Neural cell (in vitro differentiated cells): ENCODE results near the gene CRYGN.

Experiments used
- EP300 ChIP-seq: fragments of 450-650 bp; conservative IDR thresholded peaks from 2 replicates; pipeline ENCODE4 v1.6.1; 2014; ENCODE audit warnings: antibody characterized with exemption, mild to moderate bottlenecking, moderate library complexity; ENCODE audit not compliant: poor library complexity, severe bottlenecking
- EZH2 ChIP-seq: fragments of 200-600, 300-800 bp; shearing (Covaris generic), sonication (generic); IDR thresholded peaks from 2 replicates; pipeline ENCODE4 v1.6.1; 2014; ENCODE audit warnings: antibody characterized with exemption, low read length, borderline replicate concordance, mild to moderate bottlenecking; ENCODE audit not compliant: insufficient read depth, poor library complexity, severe bottlenecking
- MXI1 ChIP-seq: fragments of 450-650 bp; conservative IDR thresholded peaks from 2 replicates; pipeline ENCODE4 v1.6.1; 2014; ENCODE audit warnings: antibody characterized with exemption, mild to moderate bottlenecking; ENCODE audit not compliant: poor library complexity, severe bottlenecking
- POLR2AphosphoS5 ChIP-seq: IDR thresholded peaks from 2 replicates; pipeline ENCODE4 v1.6.1; 2012
- SMC3 ChIP-seq: fragments of 450-650 bp; conservative IDR thresholded peaks from 2 replicates; pipeline ENCODE4 v1.6.1; 2014; ENCODE audit warnings: antibody characterized with exemption, mild to moderate bottlenecking, moderate library complexity; ENCODE audit not compliant: poor library complexity
- TAF1 ChIP-seq: IDR thresholded peaks from 2 replicates; pipeline ENCODE4 v1.6.1; 2012; ENCODE audit warnings: low read depth
- TF ChIP-seq, protein P1 (sequence below): fragments of 450-650 bp; IDR thresholded peaks from 2 replicates; pipeline ENCODE4 v1.5.1; 2014; ENCODE audit warnings: antibody characterized with exemption, mild to moderate bottlenecking, moderate library complexity; ENCODE audit not compliant: poor library complexity, severe bottlenecking
- TF ChIP-seq, protein P2 (sequence below): IDR thresholded peaks from 2 replicates; pipeline ENCODE4 v1.6.1; 2012; ENCODE audit warnings: borderline replicate concordance

DNA sequence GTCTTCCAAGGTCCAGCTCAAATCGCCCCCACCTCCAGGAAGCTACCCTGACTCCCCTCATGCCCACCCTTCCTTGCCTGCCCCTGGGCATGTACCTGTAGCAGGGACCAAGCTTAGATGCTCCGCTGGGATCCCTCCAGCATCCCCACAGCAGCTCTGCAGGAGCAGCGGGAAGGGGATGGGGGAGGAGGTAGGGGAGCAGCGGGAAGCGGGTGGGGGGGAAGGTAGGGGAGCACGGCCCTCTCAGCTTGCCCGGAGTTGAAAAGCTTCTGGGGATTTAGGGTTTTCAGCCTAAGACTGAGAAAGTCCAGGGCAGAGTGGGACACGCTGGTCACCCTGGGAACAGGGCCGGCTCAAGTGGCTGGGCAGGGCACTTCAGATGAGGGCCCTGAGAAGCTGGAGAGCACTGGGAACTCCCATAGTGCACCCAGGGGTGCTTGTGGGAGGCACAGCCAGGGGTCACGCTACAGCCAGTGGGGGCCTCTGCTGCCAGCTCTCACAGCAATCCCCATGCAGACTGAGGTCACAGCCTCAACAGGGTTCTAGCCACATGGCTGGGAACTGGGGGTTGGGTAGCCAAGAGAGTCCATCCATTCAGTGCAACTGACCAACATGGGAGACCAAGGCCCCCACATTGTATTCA, 43.5 kb downstream of the CRYGN start:
- TF ChIP-seq, protein P1, sequence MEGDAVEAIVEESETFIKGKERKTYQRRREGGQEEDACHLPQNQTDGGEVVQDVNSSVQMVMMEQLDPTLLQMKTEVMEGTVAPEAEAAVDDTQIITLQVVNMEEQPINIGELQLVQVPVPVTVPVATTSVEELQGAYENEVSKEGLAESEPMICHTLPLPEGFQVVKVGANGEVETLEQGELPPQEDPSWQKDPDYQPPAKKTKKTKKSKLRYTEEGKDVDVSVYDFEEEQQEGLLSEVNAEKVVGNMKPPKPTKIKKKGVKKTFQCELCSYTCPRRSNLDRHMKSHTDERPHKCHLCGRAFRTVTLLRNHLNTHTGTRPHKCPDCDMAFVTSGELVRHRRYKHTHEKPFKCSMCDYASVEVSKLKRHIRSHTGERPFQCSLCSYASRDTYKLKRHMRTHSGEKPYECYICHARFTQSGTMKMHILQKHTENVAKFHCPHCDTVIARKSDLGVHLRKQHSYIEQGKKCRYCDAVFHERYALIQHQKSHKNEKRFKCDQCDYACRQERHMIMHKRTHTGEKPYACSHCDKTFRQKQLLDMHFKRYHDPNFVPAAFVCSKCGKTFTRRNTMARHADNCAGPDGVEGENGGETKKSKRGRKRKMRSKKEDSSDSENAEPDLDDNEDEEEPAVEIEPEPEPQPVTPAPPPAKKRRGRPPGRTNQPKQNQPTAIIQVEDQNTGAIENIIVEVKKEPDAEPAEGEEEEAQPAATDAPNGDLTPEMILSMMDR: no peak
- no peak for TF ChIP-seq TAF1
- no peak for TF ChIP-seq MXI1
- no peak for TF ChIP-seq EZH2
- TF ChIP-seq, protein P2, sequence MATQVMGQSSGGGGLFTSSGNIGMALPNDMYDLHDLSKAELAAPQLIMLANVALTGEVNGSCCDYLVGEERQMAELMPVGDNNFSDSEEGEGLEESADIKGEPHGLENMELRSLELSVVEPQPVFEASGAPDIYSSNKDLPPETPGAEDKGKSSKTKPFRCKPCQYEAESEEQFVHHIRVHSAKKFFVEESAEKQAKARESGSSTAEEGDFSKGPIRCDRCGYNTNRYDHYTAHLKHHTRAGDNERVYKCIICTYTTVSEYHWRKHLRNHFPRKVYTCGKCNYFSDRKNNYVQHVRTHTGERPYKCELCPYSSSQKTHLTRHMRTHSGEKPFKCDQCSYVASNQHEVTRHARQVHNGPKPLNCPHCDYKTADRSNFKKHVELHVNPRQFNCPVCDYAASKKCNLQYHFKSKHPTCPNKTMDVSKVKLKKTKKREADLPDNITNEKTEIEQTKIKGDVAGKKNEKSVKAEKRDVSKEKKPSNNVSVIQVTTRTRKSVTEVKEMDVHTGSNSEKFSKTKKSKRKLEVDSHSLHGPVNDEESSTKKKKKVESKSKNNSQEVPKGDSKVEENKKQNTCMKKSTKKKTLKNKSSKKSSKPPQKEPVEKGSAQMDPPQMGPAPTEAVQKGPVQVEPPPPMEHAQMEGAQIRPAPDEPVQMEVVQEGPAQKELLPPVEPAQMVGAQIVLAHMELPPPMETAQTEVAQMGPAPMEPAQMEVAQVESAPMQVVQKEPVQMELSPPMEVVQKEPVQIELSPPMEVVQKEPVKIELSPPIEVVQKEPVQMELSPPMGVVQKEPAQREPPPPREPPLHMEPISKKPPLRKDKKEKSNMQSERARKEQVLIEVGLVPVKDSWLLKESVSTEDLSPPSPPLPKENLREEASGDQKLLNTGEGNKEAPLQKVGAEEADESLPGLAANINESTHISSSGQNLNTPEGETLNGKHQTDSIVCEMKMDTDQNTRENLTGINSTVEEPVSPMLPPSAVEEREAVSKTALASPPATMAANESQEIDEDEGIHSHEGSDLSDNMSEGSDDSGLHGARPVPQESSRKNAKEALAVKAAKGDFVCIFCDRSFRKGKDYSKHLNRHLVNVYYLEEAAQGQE: no peak
- no peak for TF ChIP-seq EP300
- no peak for TF ChIP-seq SMC3
- TF ChIP-seq POLR2AphosphoS5: no peak
